Measurements from ENCODE around the gene ZDHHC14. TPM values are rescaled to one million over a fixed set of nuclear protein-coding genes. Genes with fewer than 3 reads are reported as not detected.
"Not testable (repeated sequence)": the region's sequence is repeated elsewhere in the genome, so short reads cannot be mapped to it uniquely, and the experiment has no call there.

The ZDHHC14 gene
- total RNA-seq, 3 donors from 2014 or later: 9.1 to 10.5 (median 10.0) TPM

DNA sequence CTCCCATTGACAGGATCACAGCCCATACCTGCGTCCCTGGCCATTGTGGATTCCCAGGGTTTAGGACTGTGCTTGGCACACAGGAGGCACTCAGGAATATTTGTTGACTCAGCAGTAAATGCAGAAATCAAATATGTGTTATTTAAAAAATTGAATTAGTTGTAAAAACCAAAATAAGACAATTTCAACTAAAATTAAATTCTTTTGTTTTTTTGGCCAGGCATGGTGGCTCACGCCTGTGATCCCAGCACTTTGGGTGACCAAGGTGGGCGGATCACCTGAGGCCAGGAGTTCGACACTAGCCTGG lies 85.3 kb downstream of the ZDHHC14 start:
- DNase-seq (no peak), ATAC-seq (no peak)
- TF ChIP-seq, protein P1, sequence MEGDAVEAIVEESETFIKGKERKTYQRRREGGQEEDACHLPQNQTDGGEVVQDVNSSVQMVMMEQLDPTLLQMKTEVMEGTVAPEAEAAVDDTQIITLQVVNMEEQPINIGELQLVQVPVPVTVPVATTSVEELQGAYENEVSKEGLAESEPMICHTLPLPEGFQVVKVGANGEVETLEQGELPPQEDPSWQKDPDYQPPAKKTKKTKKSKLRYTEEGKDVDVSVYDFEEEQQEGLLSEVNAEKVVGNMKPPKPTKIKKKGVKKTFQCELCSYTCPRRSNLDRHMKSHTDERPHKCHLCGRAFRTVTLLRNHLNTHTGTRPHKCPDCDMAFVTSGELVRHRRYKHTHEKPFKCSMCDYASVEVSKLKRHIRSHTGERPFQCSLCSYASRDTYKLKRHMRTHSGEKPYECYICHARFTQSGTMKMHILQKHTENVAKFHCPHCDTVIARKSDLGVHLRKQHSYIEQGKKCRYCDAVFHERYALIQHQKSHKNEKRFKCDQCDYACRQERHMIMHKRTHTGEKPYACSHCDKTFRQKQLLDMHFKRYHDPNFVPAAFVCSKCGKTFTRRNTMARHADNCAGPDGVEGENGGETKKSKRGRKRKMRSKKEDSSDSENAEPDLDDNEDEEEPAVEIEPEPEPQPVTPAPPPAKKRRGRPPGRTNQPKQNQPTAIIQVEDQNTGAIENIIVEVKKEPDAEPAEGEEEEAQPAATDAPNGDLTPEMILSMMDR (IDR thresholded peaks at IDR 0.05): no peak
- H3K4me1 ChIP-seq (ENCODE audit: low read depth): no peaks in the 10 kb centered on the region
- intact Hi-C loops (cut with DNase I, micrococcal nuclease): no loop called here
- H3K4me3 ChIP-seq: no peak overlapping the region
- no peaks in the 10 kb centered on the region for H3K36me3 ChIP-seq (ENCODE audit: low read depth)
- no peaks in the 10 kb centered on the region for H3K9me3 ChIP-seq

DNA sequence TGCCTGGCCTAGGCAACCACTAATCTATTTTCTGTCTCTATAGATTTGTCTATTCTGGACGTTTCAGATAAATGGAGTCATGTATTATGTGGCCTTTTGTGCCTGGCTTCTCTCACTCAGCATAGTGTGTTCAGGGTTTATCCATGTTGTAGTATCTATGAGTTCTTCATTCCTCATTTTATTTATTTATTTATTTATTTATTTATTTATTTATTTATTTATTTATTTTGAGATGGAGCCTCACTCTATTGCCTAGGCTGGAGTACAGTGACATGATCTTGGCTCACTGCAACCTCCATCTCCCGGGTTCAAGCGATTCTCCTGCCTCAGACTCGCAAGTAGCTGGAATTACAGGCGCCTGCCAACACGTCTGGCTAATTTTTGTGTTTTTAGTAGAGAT lies 86.3 kb downstream of the ZDHHC14 start:
- intact Hi-C loops (cut with DNase I, micrococcal nuclease): not testable (repeated sequence)

DNA sequence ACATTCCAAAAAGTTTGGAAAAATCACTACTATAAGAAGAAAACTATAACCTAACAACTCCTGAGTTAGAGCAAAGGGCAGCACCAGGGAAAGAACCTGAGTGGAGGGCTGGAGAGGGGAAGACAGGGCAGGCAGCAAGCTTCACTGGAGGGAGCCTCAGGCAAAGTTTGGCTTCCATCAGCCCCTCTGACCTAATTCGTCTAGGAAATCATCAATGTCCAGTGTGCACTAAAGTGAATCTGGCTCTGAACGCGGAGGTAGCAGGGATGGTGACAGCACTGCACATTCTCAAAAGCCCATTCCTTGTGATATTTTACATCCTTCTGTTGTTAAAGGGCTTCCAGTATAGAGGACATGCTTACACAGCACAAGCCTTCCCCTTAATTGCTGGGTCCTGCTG lies 87.1 kb downstream of the ZDHHC14 start:
- H3K9me3 ChIP-seq: no peaks in the 10 kb centered on the region
- ATAC-seq (no peak), DNase-seq (no peak)
- H3K36me3 ChIP-seq (ENCODE audit: low read depth): no peaks in the 10 kb centered on the region
- no peak overlapping the region for H3K4me3 ChIP-seq
- no peaks in the 10 kb centered on the region for H3K4me1 ChIP-seq (ENCODE audit: low read depth)
- TF ChIP-seq, protein P1 (IDR thresholded peaks at IDR 0.05): no peak
- intact Hi-C loops (cut with DNase I, micrococcal nuclease): no loop called here

More for the DNA sequence above, 86.3 kb downstream of the ZDHHC14 start:
- not testable (repeated sequence) for DNase-seq; H3K36me3 ChIP-seq (ENCODE audit: low read depth); ATAC-seq; H3K9me3 ChIP-seq; H3K4me3 ChIP-seq; H3K4me1 ChIP-seq (ENCODE audit: low read depth)

DNA sequence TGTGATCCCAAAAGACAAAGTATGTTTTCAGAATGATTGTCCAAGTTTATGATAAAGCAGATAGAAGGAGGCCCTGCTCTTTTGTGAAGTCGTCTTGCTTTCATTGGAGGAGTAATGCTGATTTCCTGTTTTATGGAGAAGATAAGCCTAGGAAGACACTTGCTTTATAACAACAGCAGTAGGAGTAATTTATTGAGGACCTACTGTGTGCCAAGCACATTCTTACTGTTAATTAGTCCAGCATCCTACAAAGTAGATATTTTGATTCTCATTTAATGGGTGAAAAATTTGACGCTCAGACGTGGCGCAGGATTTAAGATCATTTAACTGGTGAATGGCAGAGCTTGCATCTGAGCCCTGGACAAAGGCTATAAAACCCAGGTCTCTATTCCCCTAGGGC lies 87.6 kb downstream of the ZDHHC14 start:
- Histone ChIP-seq H3K9me3 (no peaks in the 10 kb centered on the region), H3K36me3 (ENCODE audit: low read depth) (no peaks in the 10 kb centered on the region), H3K4me1 (ENCODE audit: low read depth) (no peaks in the 10 kb centered on the region), H3K4me3 (no peak overlapping the region)
- ATAC-seq (no peak), DNase-seq (no peak)
- TF ChIP-seq, protein P1 (IDR thresholded peaks at IDR 0.05): no peak
- intact Hi-C loops (cut with DNase I, micrococcal nuclease): no loop called here

DNA sequence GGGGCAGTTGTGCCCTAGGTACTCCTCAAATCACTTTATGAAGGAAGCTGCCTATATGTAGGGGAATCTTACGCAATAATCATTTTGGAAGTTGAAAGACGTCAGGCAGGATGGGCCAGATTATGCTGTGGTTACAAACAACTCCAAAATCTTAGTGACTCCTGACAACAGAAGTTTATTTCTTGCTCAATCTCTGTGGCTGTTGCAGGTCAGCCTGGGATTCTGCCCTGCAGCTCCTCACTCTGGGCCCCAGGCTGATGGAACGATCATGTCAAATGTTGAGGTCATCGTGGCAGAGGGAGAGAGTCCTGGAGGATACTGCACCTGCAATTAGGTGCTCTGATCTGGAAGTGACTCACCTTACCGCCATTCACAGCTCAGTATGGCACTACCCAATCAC lies 88.4 kb downstream of the ZDHHC14 start:
- Histone ChIP-seq H3K4me1 (ENCODE audit: low read depth) (no peaks in the 10 kb centered on the region), H3K9me3 (no peaks in the 10 kb centered on the region), H3K4me3 (no peak overlapping the region), H3K36me3 (ENCODE audit: low read depth) (no peaks in the 10 kb centered on the region)
- DNase-seq: no peak
- intact Hi-C loops (cut with DNase I, micrococcal nuclease): no loop called here
- no peak for ATAC-seq
- TF ChIP-seq, protein P1 (IDR thresholded peaks at IDR 0.05): no peak

DNA sequence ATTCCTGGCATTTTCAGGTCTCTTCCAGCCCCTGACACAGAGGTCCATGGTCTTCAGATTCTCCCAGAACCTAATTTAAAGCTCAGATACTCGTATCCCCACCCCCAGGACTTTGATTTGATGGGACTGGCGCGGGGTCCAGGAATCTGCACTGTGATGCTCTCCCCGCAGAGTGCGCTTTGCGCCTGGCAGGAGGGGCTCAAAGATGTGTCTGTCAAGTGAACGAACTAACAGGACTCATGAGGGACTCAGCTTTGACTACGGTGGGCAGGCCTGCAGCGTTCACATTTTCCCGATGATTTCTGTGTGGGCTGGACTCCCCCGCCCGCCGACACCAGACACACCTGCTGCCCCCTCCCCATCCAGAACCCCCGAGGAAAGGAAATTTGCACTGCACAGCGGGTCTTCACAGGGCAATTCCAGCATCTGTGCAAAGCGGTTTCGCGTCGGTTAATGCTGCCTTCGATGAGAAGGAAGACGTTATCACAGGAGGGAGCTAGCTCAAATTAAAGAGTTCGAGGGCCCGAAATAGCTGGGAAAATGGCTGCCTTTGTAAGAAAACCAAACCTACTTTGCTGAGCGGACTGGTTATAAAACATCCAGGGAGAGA lies 90.2 kb downstream of the ZDHHC14 start:
- Histone ChIP-seq H3K9me3 (no peaks in the 10 kb centered on the region), H3K36me3 (ENCODE audit: low read depth) (no peaks in the 10 kb centered on the region), H3K4me3 (no peak overlapping the region), H3K4me1 (ENCODE audit: low read depth) (no peaks in the 10 kb centered on the region)
- ATAC-seq (no peak), DNase-seq (no peak)
- intact Hi-C loops (cut with DNase I, micrococcal nuclease): no loop called here
- TF ChIP-seq, protein P1 (IDR thresholded peaks at IDR 0.05): no peak
